ENCODE data around the gene ATRIP. TPM values are rescaled to one million over a fixed set of nuclear protein-coding genes. Genes with fewer than 3 reads are reported as not detected.

ATRIP gene
- total RNA-seq, 1 donor from 2014 or later = 8.3 TPM

DNA sequence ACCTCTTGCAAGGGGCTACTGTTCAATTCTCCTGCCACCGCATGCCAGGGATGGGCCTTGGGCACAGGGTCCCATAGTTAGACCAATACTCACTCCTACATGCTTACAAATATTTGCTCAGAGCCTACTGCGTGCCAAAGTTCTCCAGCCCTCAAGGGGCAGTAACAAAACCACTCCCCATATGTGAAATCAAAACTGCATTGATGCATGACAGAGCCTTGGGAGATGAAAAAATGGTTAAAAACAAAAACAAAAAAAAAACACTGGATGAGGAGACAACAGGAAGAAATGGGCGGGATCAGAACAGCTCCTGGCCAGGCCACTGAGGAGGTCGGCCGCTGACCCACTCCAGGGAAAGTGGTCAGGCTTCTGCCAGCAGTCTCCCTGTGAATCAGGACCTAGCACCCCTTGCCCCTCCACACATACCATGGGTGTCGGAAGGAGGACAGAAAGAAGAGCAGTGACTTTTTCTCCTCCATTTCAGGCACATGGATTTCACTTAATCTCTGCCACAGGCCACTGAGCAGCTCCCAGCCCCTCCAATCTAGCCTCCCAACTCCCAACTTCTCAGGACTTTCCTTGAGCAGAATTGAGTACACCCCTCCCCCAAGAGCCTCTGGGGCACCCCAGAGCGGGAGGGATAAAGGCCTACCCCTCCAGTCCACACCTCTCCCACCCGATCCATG lies 19.4 kb upstream of the ATRIP start:
- Histone ChIP-seq H4K20me1 (ENCODE audit: low read depth) (peaks cover 65% of the 10 kb centered on the region), H3K9me3 (ENCODE audit: low read depth) (no peaks in the 10 kb centered on the region), H3K4me3 (peak overlapping the region; percentile 97), H2AFZ (replicated peaks) (no peak overlapping the region), H3K27me3 (no peaks in the 10 kb centered on the region), H3K27ac (no peak overlapping the region), H3K4me2 (peak overlapping the region; percentile 97), H3K9ac (peak overlapping the region; percentile 91), H3K79me2 (ENCODE audit: low read depth) (peaks cover 85% of the 10 kb centered on the region), H3F3A (ENCODE audit: low read depth) (peaks cover 22% of the 10 kb centered on the region), H3K4me1 (peaks cover 25% of the 10 kb centered on the region), H3K36me3 (no peaks in the 10 kb centered on the region)
- no peaks in the 10 kb centered on the region for H3K9me3 Mint-ChIP-seq
- peak overlapping the region; percentile 91 for H3K4me3 Mint-ChIP-seq
- TF ChIP-seq, protein P1, sequence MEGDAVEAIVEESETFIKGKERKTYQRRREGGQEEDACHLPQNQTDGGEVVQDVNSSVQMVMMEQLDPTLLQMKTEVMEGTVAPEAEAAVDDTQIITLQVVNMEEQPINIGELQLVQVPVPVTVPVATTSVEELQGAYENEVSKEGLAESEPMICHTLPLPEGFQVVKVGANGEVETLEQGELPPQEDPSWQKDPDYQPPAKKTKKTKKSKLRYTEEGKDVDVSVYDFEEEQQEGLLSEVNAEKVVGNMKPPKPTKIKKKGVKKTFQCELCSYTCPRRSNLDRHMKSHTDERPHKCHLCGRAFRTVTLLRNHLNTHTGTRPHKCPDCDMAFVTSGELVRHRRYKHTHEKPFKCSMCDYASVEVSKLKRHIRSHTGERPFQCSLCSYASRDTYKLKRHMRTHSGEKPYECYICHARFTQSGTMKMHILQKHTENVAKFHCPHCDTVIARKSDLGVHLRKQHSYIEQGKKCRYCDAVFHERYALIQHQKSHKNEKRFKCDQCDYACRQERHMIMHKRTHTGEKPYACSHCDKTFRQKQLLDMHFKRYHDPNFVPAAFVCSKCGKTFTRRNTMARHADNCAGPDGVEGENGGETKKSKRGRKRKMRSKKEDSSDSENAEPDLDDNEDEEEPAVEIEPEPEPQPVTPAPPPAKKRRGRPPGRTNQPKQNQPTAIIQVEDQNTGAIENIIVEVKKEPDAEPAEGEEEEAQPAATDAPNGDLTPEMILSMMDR (IDR thresholded peaks at IDR 0.05) = no peak
- no peak for TF ChIP-seq EZH2phosphoT487 (IDR thresholded peaks at IDR 0.05)
- H3K36me3 Mint-ChIP-seq = peaks cover 10% of the 10 kb centered on the region
- no peaks in the 10 kb centered on the region for H3K27me3 Mint-ChIP-seq (ENCODE audit: insufficient read depth, low read depth)
- DNase-seq (ENCODE audit: low spot score) = no peak
- peaks cover 44% of the 10 kb centered on the region for H3K4me1 Mint-ChIP-seq
- H3K27ac Mint-ChIP-seq = peak overlapping the region; percentile 10

DNA sequence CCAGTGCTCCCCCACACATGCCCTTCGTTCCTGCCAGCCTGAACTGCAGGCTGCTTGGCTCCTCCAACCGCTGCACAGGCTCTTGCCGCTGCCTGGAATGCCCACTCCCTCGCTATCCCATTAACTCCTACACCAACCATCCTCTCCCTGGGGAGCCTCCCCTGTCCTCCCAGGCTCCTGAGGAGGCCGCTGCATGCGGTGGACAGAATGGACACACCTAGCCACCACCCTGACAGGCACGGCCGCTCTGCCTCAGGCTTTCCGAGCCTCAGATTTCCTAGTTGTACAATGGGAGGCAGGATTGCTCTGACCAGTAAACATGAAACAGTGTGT lies 18.9 kb upstream of the ATRIP start:
- Histone ChIP-seq H3K27me3 (no peaks in the 10 kb centered on the region), H2AFZ (replicated peaks) (no peak overlapping the region), H3K9ac (peak overlapping the region; percentile 91), H3K4me3 (peak overlapping the region; percentile 97), H3K27ac (no peak overlapping the region), H4K20me1 (ENCODE audit: low read depth) (peaks cover 60% of the 10 kb centered on the region), H3K36me3 (no peaks in the 10 kb centered on the region), H3K79me2 (ENCODE audit: low read depth) (peaks cover 80% of the 10 kb centered on the region), H3K4me1 (peaks cover 28% of the 10 kb centered on the region), H3F3A (ENCODE audit: low read depth) (peaks cover 27% of the 10 kb centered on the region), H3K4me2 (peak overlapping the region; percentile 97), H3K9me3 (ENCODE audit: low read depth) (no peaks in the 10 kb centered on the region)
- peaks cover 44% of the 10 kb centered on the region for H3K4me1 Mint-ChIP-seq
- H3K36me3 Mint-ChIP-seq = peaks cover 10% of the 10 kb centered on the region
- H3K9me3 Mint-ChIP-seq = no peaks in the 10 kb centered on the region
- H3K27ac Mint-ChIP-seq = no peak overlapping the region
- H3K27me3 Mint-ChIP-seq (ENCODE audit: insufficient read depth, low read depth) = no peaks in the 10 kb centered on the region
- no peak for TF ChIP-seq EZH2phosphoT487 (IDR thresholded peaks at IDR 0.05)
- TF ChIP-seq, protein P1 (IDR thresholded peaks at IDR 0.05) = no peak
- TF ChIP-seq EZH2 (IDR thresholded peaks at IDR 0.05) = no peak
- H3K4me3 Mint-ChIP-seq = peak overlapping the region; percentile 91
- DNase-seq (ENCODE audit: low spot score) = no peak

DNA sequence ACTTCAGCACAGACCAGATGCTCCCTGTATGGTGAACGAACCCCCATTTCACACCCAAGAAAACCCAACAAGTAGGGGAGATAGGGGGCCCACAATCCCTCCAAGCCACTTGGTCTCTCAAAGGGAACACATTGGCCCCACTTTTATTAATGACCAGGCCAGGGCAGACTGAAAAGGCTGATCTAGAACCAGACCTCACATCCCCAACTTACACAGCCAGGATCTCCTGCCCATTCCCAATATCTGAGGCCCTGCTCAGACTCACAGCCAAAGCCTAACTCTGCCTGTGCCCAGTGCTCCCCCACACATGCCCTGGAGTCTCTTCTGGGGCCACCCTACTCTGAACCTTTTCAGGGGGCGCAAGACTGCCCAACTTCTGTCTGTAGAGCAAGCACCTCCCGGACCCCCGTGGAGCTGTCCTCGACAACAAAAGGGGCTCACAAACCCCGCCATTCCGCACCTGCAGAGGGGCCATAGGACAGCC lies 18.4 kb upstream of the ATRIP start:
- peaks cover 6% of the 10 kb centered on the region for H3K36me3 Mint-ChIP-seq
- H3K4me3 Mint-ChIP-seq = peak overlapping the region; percentile 91
- H3K4me1 ChIP-seq = peaks cover 33% of the 10 kb centered on the region
- H3F3A ChIP-seq (ENCODE audit: low read depth) = peaks cover 32% of the 10 kb centered on the region
- no peaks in the 10 kb centered on the region for H3K9me3 ChIP-seq (ENCODE audit: low read depth)
- TF ChIP-seq EZH2 (IDR thresholded peaks at IDR 0.05) (no peak), EZH2phosphoT487 (IDR thresholded peaks at IDR 0.05) (no peak)
- TF ChIP-seq, protein P1 (IDR thresholded peaks at IDR 0.05) = no peak
- peak overlapping the region; percentile 97 for H3K4me2 ChIP-seq
- H3K36me3 ChIP-seq = no peaks in the 10 kb centered on the region
- H3K27ac ChIP-seq = no peak overlapping the region
- peak; percentile 77 for DNase-seq (ENCODE audit: low spot score)
- H3K4me3 ChIP-seq = peak overlapping the region; percentile 97
- H3K4me1 Mint-ChIP-seq = peaks cover 44% of the 10 kb centered on the region
- peak overlapping the region; percentile 74 for H3K27ac Mint-ChIP-seq
- H3K9me3 Mint-ChIP-seq = no peaks in the 10 kb centered on the region
- H3K9ac ChIP-seq = peak overlapping the region; percentile 91
- H2AFZ ChIP-seq (replicated peaks) = no peak overlapping the region
- peaks cover 55% of the 10 kb centered on the region for H4K20me1 ChIP-seq (ENCODE audit: low read depth)
- H3K79me2 ChIP-seq (ENCODE audit: low read depth) = peaks cover 75% of the 10 kb centered on the region
- no peaks in the 10 kb centered on the region for H3K27me3 ChIP-seq
- H3K27me3 Mint-ChIP-seq (ENCODE audit: insufficient read depth, low read depth) = no peaks in the 10 kb centered on the region
